RWPE1 (cell line): ENCODE data around the gene GPR176.
A peak's percentile ranks its signal among the peaks of the same experiment; 100 is the strongest.

ENCODE experiments used
- CTCF ChIA-PET: fragments of 350-600 bp; sonication (Branson Sonifier 250); formaldehyde crosslinking; extraction: SDS; loops from one replicate; lab custom pipeline; 2021; lab: Yijun Ruan, JAX
- POLR2A ChIA-PET: fragments of 400-600 bp; formaldehyde crosslinking; extraction: SDS; loops from one replicate; lab custom pipeline; 2020; ENCODE audit warnings: antibody characterized with exemption; ENCODE audit not compliant: low non-redundant PET; lab: Yijun Ruan, JAX
- DNase-seq: peaks from one replicate; pipeline ENCODE4 v3.0.0; 2012; ENCODE audit warnings: low spot score
- H3K27ac ChIP-seq: fragments of 450-650 bp; 2 replicates; pipeline ENCODE4 v1.5.1; 2017
- TF ChIP-seq, protein P1 (sequence below): fragments of 450-650 bp; conservative IDR thresholded peaks from 2 replicates; pipeline ENCODE4 v1.5.1; 2017; ENCODE audit warnings: low read depth, mild to moderate bottlenecking

GPR176 gene

GRCh38 chr15:39920510-39921273 is 626 bp upstream of the GPR176 start:
- DNase-seq: peak; percentile 77
- TF ChIP-seq, protein P1, sequence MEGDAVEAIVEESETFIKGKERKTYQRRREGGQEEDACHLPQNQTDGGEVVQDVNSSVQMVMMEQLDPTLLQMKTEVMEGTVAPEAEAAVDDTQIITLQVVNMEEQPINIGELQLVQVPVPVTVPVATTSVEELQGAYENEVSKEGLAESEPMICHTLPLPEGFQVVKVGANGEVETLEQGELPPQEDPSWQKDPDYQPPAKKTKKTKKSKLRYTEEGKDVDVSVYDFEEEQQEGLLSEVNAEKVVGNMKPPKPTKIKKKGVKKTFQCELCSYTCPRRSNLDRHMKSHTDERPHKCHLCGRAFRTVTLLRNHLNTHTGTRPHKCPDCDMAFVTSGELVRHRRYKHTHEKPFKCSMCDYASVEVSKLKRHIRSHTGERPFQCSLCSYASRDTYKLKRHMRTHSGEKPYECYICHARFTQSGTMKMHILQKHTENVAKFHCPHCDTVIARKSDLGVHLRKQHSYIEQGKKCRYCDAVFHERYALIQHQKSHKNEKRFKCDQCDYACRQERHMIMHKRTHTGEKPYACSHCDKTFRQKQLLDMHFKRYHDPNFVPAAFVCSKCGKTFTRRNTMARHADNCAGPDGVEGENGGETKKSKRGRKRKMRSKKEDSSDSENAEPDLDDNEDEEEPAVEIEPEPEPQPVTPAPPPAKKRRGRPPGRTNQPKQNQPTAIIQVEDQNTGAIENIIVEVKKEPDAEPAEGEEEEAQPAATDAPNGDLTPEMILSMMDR: peak; percentile 35
- CTCF ChIA-PET: interaction anchor here (0.6 to 1.1 kb wide), 4 partner anchors 9 to 725 kb away, joined by 3 to 4 read pairs (median 3); no protein-coding TSS in a partner anchor
- POLR2A ChIA-PET: interaction anchor here (0.7 to 1.0 kb wide), 2 partner anchors 117 to 138 kb away, joined by 3 read pairs; partner anchors contain the start of gene FSIP1
- H3K27ac ChIP-seq: peak overlapping the region; percentile 85

DNA sequence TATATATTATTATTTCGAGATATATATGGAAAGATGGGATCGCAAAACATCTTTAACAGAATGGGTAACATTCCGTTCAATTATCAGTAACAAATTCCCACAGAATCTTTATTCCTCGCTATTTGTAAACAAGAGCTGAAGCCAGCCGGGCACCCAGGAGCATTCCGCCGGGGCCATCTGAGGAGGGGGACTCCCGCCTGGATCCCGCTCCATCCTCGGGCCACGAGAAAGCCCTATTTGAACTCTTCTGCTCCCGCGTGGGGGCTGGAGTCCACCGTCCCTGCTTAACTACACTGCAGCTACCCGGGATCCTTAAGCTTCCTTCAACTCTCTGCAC is 687 bp downstream of the GPR176 start:
- ChIA-PET CTCF (interaction anchor here (0.6 to 0.8 kb wide), 2 partner anchors 134 to 1355 kb away, joined by 3 to 4 read pairs; partner anchors contain the start of gene RASGRP1), POLR2A (no interaction called here)
- no peak for DNase-seq
- H3K27ac ChIP-seq: peak overlapping the region; percentile 85
- TF ChIP-seq, protein P1: no peak

DNA sequence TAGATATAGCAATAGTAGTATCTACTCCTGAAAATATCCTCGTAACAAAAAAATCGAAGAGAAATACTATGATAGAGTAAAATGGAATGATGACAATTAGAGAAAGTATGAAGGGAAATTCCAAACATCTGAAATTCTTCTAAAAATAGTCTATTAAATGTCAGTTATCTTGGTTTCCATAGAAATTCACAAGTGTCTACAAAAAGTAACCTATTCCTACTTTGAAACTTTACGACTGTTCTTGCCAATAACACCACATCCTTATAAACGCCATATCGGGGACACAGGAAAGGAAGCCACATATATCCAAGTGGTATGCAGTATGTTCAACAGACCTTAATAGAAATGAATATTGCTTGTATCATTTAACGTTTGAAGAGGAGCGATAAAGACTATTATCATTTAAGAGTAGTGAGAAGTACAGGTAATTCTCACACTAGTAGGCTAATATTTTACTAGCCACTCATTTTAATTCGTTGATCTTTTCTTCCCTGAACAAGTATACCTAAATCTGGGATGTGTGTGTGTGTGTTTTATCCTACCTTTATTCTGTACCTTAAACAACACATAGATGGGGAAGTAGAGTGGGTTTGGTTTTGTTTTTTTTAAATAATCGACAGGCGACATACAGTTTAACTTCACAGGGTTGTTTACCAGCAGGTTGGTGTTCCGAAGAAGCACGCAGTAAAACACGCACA is 1.2 kb downstream of the GPR176 start:
- TF ChIP-seq, protein P1: no peak
- DNase-seq: peak; percentile 54
- ChIA-PET CTCF (interaction anchor here (0.8 kb wide), 1 partner anchor 133 kb away, joined by 3 read pairs; no protein-coding TSS in a partner anchor), POLR2A (no interaction called here)
- H3K27ac ChIP-seq: peak overlapping the region; percentile 85; the same call in 1 of the 2 replicates

DNA sequence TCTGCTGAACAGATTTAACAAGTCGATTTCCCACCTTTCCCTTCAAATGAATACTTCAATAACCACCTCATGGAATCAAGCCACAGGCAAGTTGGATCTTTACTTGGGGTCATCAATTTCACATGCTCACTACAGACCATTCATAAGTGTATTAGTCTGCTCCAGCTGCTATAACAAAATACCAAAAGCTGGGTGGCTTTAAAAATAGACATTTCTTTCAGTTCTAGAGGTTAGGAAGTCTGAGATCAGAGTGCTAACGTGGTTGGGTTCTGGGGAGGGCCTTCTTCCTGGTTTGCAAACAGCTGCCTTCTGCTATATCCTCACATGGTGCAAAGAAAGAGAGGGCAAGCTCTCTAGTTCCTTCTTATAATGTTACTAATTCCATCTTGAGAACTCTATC is 5.1 kb downstream of the GPR176 start:
- no peak for DNase-seq
- no peak overlapping the region for H3K27ac ChIP-seq
- TF ChIP-seq, protein P1: no peak
- POLR2A ChIA-PET: no interaction called here
- CTCF ChIA-PET: interaction anchor here (0.6 to 0.9 kb wide), 2 partner anchors 167 to 244 kb away, joined by 3 to 4 read pairs; no protein-coding TSS in a partner anchor

- no peak for DNase-seq
- ChIA-PET CTCF (no interaction called here), POLR2A (no interaction called here)
- H3K27ac ChIP-seq: no peak overlapping the region
- TF ChIP-seq, protein P1: no peak
These were observed 11.1 kb downstream of the GPR176 start for GRCh38 chr15:39909007-39909406.

DNA sequence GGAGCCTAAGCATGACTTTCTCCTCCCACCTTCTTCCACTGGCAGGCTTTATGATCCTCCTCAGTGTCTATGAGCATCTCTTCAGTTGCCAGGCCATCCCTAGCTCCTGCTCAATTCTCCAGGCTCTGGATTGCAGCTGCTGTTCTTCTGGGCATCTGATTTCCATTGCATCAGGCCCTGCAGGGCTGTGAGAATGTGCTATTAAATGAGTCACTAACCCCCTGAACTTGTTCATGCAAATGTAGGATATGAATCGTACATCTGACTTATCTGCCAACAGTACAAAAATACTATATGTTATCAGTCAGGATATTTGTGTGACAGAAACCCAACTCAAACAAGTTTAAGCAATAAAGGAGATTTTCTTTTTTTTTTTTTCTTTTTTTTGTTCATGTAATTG is 11.9 kb downstream of the GPR176 start:
- POLR2A ChIA-PET: interaction anchor here (0.7 kb wide), 1 partner anchor 13 kb away, joined by 5 read pairs; no protein-coding TSS in a partner anchor
- TF ChIP-seq, protein P1: no peak
- CTCF ChIA-PET: no interaction called here
- DNase-seq: peak; percentile 84
- peak overlapping the region; percentile 68 for H3K27ac ChIP-seq
